ENCODE results near the gene SLTM. TPM values are rescaled to one million over a fixed set of nuclear protein-coding genes. Genes with fewer than 3 reads are reported as not detected.
"Not testable (repeated sequence)": the region's sequence is repeated elsewhere in the genome, so short reads cannot be mapped to it uniquely, and the experiment has no call there.

SLTM gene
- total RNA-seq, 1 experiment from 2014 or later: 71.2 TPM

DNA sequence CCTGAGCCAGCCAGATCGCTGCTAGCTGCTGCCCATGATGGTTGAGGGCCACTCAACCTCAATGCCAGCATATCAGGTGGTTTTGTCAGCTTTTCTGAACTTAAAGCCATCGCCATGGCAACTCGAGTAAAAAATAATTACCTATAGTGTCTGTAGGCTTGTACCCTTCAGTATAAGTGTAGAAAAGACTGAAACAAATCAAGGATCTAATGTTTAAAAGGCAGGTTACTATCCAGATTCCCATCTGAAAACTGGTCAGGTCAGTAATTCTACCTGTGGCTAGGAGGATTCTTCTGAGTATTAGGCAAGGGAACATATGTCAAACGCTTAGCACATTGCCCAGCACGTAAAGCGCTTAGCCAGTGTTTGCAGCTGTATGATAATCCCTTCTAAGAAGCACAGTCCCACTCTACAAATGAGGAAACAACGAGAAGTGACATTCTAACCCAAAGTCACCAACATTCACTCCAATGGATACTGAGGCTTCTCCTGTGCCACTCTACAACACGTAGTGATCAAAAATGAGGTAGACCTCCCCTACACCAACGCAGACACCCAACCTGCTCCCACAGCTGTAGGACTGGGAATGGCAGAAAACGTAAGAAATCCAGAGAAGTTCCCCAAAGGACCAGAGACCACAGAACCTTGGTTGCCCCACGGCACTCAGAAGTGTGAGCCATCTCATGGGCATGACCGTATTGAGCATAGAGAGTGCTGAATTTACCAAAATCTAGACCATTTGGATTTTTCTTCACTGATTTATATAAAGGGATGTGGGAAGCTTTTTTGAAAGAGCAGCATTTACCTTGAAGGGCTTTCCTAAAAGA is 55.3 kb downstream of the SLTM start:
- no peak for DNase-seq (ENCODE audit: low read depth)

DNA sequence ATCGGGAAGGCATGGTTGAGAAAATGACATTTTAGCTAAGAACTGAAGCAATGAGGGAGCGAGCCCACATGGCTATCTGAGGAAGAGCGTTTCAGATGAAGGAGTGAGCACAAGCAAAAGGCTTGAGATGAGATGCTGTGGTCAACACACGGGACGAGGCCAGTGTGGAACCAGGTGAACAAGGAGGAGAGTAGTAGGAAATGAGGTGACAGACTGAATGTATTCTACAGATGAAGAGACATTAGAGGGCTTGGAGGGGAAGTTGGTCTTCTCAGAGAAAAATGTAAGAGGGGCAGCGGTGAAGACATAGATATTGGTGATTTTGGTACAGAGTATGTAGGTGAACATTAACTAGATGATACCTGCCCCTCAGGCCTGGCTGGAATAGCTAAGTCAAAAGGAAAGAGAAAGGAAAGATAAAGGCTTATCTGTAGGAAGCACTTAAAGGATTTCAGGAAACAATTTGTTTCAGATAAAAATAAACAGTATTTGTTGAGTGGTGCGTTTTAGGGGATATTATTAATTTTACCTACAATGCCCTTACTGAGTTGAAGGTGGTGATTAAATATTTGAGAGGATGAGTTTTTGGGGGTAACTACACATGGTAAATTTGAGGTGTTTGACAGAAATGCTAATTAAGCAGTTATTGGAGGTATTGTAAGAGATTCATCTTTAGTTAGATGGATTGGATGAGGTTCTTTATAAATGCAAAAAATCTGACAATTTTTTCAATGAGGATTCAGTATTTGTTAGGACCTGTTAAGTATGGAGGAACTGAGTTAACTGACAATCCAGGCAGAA is 57.0 kb downstream of the SLTM start:
- no peak for DNase-seq (ENCODE audit: low read depth)

DNA sequence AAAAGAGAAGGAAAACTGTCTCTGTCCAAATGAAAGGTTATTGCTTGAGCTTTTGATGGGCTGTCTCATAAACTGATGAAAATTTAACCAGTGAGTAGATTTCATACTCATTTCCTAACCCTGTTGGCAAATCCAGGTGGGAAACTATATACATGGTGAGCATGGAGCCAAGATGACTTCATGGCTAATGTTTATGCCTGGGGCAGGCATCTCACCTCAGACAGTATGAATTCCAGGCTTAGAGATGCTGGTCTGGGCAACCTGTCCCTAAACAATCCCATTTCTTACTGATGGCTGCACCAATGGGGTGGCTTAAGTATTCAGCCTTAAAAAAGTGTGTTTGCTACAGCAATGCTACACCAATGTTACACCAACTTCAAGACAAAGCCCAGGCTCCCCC is 58.1 kb downstream of the SLTM start:
- DNase-seq (ENCODE audit: low read depth): no peak

DNA sequence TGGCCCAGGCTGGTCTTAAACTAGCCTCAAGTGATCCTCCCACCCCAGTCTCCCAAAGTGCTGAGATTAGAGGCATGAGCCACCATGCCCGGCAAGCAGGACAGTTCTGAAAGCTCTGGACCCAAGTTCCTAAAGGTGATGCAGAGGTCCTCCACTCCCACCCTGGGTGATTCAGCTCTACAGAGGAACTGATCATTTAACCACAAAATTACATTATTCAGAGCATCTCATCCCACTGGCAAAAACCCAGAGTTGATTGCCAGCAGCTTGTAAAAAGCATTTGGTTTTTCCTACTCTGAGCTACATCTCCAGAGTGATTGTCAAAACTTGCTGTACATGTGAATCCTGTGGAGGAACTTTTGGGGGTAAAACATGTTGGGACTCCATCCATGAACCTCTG is 60.2 kb downstream of the SLTM start:
- peak; percentile 62 for DNase-seq (ENCODE audit: low read depth)

DNA sequence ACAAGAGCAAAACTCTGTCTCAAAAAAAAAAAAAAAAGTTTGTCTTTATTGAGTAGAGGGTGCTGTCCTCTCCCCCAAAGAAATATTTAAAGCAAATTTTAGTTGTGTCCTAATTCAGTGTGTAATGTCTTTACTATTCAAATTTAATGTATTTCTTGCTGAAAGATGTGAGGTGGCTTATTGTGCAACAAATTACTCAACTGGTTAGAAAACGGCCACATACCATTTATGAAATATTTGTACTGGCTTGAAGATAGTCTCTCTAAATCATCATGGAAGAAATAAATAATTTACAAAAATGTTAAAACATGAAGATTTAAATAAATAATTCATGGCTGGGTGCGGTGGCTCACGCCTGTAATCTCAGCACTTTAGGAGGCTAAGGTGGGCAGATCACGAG is 63.0 kb downstream of the SLTM start:
- peak; percentile 7 for DNase-seq (ENCODE audit: low read depth)

DNA sequence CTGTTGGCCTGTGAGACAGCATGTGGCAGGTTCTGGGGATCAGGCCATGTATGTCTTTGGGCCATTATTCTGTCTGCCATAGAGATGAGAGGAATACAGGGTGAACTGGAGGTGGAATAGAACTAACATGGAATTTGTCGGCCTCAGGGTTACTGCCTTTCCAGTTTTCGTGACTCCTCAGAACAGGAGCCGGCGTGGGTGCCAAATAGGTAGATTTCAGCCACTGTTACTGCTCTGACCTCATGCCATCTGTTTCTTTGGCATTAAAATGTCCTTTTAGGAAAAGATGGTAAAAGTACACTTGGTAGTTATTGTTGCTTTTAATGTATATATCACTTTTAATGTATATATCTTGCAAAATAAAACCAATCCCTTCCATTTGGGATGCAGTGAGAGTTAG is 65.6 kb downstream of the SLTM start:
- DNase-seq (ENCODE audit: low read depth): no peak

DNA sequence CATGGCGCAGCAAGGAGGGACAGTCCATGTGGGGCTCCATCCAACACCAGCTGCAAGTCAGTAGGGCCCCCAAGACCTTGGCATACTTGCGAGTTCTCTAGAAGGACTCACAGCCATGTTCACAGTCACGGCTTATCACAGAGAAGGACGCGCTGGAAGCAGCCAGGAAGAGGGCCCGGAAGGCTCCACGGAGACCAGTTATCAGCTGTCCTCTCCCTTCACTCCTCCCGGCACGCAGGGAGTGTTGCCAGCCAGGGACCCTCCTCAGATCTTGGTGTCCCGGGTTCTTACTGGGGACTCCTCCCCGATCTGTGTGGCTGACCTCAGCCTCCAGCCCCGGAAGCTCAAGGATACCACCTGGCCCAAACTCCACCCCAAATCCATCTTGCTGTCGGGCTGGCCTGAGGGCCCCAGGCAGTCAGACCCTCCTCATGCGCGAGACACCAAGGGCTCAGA is 68.0 kb downstream of the SLTM start:
- peak; percentile 5 for DNase-seq (ENCODE audit: low read depth)

DNA sequence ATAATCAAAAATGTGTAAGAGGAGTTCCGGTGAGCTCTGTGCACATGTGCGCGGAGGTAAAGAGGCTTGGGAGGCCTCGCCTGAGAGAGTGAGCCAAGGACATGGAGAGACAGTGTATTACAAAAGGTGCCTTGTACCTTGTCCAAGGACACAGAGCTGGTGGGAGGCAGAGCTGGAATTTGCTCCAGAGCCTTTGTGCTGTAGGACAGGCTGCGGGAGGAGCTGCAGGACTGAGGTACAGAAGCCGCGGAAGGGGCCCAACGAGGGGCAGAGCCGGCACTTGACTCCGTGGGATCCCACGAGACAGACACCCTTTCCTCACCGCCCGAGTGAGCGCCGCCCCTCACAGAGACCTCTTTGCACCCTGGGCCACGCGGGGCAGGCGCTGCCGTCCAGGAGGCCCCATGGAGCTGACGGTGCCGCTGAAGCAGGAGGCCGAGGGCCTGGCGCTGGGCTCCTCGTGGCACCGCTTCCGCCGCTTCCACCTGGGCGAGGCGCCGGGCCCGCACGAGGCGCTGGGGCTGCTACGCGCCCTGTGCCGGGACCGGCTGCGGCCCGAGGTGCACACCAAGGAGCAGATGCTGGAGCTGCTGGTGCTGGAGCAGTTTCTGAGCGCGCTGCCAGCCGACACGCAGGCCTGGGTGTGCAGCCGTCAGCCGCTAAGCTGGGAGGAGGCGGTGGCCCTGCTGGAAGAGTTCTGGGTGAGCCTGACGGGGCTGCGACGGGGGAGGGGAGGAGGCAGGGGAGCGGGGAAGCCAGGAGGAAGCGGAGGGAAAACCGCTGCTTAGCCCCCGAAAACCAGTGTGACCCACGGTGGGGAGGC is 68.7 kb downstream of the SLTM start:
- peak; percentile 17 for DNase-seq (ENCODE audit: low read depth)

DNA sequence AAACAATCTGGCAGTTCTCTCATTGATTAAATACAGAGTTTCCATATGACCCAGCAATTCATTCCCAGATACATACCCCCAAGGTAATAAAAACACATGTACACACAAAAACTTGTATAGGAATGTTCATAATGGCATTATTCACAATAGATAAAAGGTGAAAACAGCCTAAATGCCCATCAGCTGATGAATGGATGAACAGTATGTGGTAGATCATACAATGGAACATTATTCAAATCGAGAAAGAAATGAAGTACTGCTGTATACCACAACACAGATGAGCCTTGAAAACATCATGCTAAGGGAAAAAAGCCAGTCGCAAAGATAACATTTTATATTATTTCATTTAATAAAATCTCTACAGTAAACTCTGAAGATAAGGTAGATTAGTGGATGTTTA is 71.2 kb downstream of the SLTM start:
- no peak for DNase-seq (ENCODE audit: low read depth)

DNA sequence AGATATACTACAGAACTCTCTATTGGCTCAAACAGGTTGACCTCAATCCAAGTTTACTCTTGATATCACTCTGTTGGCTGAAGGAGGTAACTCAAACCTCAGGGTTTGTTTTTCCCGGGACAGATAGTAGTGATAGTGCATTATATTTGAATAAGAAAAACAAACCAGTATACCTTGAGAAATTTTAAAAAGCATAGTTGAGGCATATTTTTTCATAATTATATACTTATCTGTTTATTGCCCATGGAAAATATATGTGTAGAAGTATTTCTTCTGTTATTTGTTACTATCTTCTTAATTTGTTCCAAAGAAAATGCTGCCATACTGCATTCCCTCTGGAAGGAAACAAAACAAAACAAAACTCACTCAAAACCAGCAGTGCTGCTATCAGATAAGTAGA is 76.9 kb downstream of the SLTM start:
- DNase-seq (ENCODE audit: low read depth): not testable (repeated sequence)

DNA sequence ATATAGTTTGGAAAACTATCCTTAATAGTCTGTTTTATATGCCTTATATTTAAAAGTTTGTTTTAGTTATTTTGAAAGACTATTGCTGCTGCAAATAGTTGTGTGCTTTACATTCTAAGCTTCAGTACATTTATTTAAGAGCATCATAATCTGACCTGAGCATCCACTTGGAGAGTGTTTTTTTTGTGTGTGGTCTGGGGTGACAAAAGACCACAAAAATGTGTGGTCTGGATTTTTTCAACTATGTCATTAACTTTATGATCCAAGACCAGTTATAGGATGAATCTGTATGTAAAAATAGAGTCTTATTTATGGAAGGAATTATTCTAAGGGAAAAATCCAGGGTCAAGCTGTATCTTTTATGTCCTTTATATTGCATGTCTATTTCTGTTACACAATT is 77.4 kb downstream of the SLTM start:
- peak; percentile 44 for DNase-seq (ENCODE audit: low read depth)

DNA sequence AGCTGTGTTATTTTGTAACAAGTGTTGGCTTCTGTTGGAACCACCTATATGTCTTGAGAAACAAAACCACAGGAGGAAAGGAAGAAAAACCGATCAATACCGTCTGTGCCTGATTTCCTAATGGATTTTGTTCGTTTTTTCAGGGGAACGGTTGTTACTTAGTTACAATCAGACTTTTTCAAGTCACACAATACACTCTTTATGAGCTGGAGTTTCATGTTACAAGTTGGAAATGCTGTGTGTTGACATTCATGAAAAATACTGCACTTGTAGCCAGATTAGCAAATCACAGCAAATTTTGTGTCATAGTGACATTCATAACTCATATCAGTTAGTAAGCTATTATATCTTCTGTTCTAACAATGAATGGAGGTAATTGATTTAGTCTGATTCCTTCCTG is 78.9 kb downstream of the SLTM start:
- no peak for DNase-seq (ENCODE audit: low read depth)

DNA sequence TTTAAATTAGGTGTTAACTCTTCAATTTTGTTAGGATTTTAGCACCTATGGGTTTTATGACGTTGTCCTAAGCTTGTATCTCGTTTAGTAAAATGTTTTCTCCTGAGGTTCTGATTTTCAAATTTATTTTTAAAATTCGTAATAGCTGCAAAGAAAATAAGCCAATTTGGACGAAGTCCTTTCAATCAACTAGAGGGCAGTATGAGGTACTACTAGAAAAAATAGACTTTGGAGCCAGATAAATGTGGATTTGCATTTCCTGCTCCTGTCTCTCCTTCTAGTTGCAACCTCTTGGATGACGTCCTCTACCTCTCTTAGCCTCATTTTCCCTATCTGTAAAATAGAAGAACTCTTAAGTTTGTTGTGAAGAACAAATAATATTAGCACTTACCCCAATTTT is 81.1 kb downstream of the SLTM start:
- DNase-seq (ENCODE audit: low read depth): no peak

DNA sequence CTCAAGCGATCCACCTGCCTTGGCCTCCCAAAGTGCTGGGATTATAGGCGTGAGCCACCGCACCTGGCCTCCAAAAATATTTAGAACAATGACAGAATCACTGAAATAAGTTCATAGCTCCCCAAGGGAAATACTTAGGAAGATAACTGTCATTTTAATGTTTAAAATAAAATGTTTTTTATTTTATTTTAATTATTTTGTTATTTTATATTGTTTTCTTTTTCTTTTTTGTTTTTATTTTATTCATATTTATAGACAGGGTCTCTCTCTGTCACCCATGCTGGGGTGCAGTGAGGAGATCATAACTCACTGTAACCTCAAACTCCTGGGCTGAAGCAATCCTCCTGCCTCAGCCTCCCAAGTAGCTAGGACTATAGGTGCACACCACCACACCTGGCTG is 82.3 kb downstream of the SLTM start:
- not testable (repeated sequence) for DNase-seq (ENCODE audit: low read depth)

DNA sequence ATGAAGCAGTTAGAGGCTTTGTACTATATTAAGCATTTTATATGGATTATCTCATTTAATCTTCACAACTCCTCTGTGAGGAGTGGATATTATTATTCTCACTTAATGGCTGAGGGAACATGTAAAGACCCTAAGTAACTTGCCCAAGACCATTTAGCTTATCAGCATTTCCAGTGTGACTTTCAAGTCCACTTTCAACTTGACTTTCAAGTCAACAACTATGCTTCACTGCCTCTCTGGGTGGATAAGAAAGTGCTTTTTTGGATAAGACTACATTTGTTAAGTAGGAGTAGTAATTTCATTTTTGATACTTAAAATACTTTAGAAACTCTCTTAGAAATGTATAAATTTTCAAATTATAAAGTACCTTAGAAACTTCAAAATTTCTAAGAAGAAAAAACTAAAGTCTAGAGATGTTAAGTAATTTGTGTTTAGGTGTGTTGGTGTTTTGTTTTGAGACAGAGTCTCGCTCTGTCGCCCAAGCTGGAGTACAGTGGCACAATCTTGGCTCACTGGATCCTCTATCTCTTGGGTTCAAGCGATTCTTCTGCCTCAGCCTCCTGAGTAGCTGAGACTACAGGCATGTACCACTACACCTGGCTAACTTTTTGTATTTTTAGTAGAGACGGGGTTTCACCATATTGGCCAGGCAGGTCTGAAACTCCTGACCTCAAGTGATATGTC is 90.6 kb downstream of the SLTM start:
- no peak for DNase-seq (ENCODE audit: low read depth)

DNA sequence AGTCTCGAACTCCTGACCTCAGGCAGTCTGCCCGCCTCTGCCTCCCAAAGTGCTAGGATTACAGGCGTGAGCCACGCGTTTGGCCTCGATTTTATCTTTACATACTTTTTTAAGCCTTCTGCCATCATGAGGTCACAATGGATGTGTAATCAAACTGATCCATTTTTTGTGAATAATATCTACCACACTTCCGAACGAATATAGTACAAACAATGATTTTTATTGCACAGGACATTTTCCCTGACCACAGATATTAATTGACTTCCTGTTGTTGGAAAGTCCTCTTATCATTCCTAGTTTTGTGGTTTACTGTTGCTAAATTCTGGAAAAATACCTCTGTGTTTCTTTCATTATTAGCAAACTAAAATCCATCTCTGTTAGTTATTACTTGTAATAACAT is 93.4 kb downstream of the SLTM start:
- DNase-seq (ENCODE audit: low read depth): no peak

DNA sequence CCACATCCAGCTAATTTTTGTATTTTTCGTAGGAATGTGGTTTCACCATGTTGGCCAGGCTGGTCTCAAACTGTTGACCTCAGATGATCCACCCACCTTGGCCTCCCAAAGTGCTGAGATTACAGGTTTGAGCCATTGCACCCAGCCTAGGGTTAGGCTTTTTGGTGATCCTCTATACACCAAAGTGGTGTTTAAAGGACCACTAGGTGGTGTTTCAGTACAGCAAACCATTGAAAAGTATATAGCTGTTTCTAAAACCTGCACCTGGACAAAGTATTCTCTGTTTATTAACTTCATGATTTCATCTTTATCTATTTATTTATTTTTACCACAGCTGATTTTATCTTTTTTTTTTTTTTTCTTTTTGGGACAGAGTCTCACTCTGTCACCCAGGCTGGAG is 94.0 kb downstream of the SLTM start:
- peak; percentile 1 for DNase-seq (ENCODE audit: low read depth)

DNA sequence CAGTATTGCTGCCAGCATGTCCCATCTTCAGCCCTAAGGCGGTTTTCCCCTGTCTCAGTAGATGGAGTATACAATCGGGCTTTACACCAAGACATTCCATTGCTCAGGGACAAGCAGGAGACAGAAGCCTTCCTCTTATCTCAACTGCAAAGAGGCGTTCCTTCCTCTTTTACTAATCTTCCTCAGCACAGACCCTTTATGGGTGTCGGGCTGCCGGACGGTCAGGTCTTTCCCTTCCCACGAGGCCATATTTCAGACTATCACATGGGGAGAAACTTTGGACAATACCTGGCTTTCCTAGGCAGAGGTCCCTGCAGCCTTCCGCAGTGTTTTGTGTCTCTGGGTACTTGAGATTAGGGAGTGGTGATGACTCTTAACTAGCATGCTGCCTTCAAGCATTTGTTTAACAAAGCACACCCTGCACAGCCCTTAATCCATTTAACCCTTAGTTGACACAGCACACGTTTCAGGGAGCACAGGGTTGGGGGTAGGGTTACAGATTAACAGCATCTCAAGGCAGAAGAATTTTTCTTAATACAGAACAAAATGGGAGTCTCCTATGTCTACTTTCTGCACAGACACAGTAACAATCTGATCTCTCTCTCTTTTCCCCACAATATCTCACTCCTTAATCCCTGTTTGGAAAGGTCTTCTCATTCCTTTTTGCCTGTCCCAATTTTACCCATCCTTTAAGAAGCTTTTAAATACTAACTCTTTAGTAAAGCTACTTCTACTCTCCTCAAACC is 99.6 kb downstream of the SLTM start:
- DNase-seq (ENCODE audit: low read depth): not testable (repeated sequence)

DNA sequence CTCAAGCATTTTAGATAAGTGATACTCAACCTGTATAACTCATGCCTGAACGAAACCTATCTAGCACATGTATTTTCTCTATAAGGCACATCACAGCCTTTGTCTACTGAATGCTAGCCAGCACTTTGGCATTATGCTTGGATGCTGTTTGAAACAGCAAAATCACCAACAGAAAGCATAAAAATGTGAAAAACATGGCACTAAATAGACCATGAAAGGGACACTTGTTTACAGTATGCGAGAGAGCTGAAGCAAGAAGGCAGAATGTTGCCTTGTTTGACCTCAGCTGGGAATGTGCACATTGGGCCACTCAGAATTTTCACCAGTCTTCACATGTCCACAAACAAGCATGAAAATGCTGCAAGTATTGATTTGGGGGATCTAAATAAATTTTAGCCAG is 102.9 kb downstream of the SLTM start:
- no peak for DNase-seq (ENCODE audit: low read depth)

Measured in LHCN-M2 (cell line).